HG03045 (cell line): ENCODE measurements around the gene ZNF518B.
"Not testable (repeated sequence)": the region's sequence is repeated elsewhere in the genome, so short reads cannot be mapped to it uniquely, and the experiment has no call there.

Experiments used
- ATAC-seq: cut with Tn5 transposase; IDR thresholded peaks from one replicate; pipeline ENCODE4 v1.9.1; 2021; ENCODE audit warnings: mild to moderate bottlenecking, moderate library complexity; ENCODE audit not compliant: unreplicated experiment

The ZNF518B gene

GRCh38 chr4:10456595-10457254 lies 501 bp downstream of the ZNF518B start:
- ATAC-seq: peak; percentile 69

- no peak for ATAC-seq
Observed at GRCh38 chr4:10456260-10456594, 999 bp downstream of the ZNF518B start.

- no peak for ATAC-seq
Observed at GRCh38 chr4:10455133-10455532, 2.1 kb downstream of the ZNF518B start.

- no peak for ATAC-seq
Observed at GRCh38 chr4:10454726-10455125, 2.5 kb downstream of the ZNF518B start.

GRCh38 chr4:10454121-10454520 lies 3.1 kb downstream of the ZNF518B start:
- no peak for ATAC-seq

GRCh38 chr4:10448991-10449390 lies 8.2 kb downstream of the ZNF518B start:
- no peak for ATAC-seq

- no peak for ATAC-seq
Observed at GRCh38 chr4:10442976-10443375, 14.2 kb downstream of the ZNF518B start.

GRCh38 chr4:10441512-10441911 lies 15.7 kb downstream of the ZNF518B start:
- ATAC-seq: no peak

- ATAC-seq: no peak
Observed at GRCh38 chr4:10438924-10439323, 18.3 kb downstream of the ZNF518B start.

GRCh38 chr4:10437735-10438134 lies 19.5 kb downstream of the ZNF518B start:
- ATAC-seq: no peak

GRCh38 chr4:10427680-10428079 lies 29.5 kb downstream of the ZNF518B start:
- not testable (repeated sequence) for ATAC-seq

GRCh38 chr4:10421344-10422055 lies 35.7 kb downstream of the ZNF518B start:
- ATAC-seq: no peak

GRCh38 chr4:10417740-10418139 lies 39.5 kb downstream of the ZNF518B start:
- ATAC-seq: no peak

- no peak for ATAC-seq
Observed at GRCh38 chr4:10416441-10416840, 40.8 kb downstream of the ZNF518B start.

- ATAC-seq: no peak
Observed at GRCh38 chr4:10413177-10413576, 44.0 kb downstream of the ZNF518B start.

- ATAC-seq: no peak
Observed at GRCh38 chr4:10405672-10406071, 51.6 kb downstream of the ZNF518B start.

- ATAC-seq: no peak
Observed at GRCh38 chr4:10403633-10404445, 53.4 kb downstream of the ZNF518B start.

- no peak for ATAC-seq
Observed at GRCh38 chr4:10395971-10396580, 61.1 kb downstream of the ZNF518B start.
